ENCODE measurements around the gene CHST3.
"Not testable (repeated sequence)": the region's sequence is repeated elsewhere in the genome, so short reads cannot be mapped to it uniquely, and the experiment has no call there.

The CHST3 gene

GRCh38 chr10:71984809-71985388 is 20.7 kb downstream of the CHST3 start:
- peaks cover 36% of the 10 kb centered on the region for H3K4me1 ChIP-seq
- DNase-seq: peak; percentile 59
- H3K9me3 ChIP-seq: peaks cover 2% of the 10 kb centered on the region; the same call in 1 of the 2 replicates
- no peak overlapping the region for H3K4me3 ChIP-seq (ENCODE audit: low read depth, low read length)
- no peaks in the 10 kb centered on the region for H3K36me3 ChIP-seq
- no peak for TF ChIP-seq CTCF (IDR thresholded peaks at IDR 0.05; ENCODE audit: low read depth, low read length)
- H3K27me3 ChIP-seq: no peaks in the 10 kb centered on the region

- Histone ChIP-seq H3K4me1 (peaks cover 29% of the 10 kb centered on the region), H3K27me3 (no peaks in the 10 kb centered on the region), H3K4me3 (ENCODE audit: low read depth, low read length) (no peak overlapping the region), H3K9me3 (peaks cover 2% of the 10 kb centered on the region; the same call in 1 of the 2 replicates), H3K36me3 (no peaks in the 10 kb centered on the region)
- no peak for DNase-seq
- no peak for TF ChIP-seq CTCF (IDR thresholded peaks at IDR 0.05; ENCODE audit: low read depth, low read length)
Observed at GRCh38 chr10:71985542-71986250, 21.5 kb downstream of the CHST3 start.

- not testable (repeated sequence) for DNase-seq; H3K9me3 ChIP-seq; H3K27me3 ChIP-seq; H3K4me3 ChIP-seq (ENCODE audit: low read depth, low read length); H3K36me3 ChIP-seq
- peaks cover 20% of the 10 kb centered on the region for H3K4me1 ChIP-seq
Observed at GRCh38 chr10:71988895-71989294, 24.7 kb downstream of the CHST3 start.

- Histone ChIP-seq H3K36me3 (no peaks in the 10 kb centered on the region), H3K27me3 (no peaks in the 10 kb centered on the region), H3K4me1 (peaks cover 12% of the 10 kb centered on the region), H3K9me3 (peaks cover 2% of the 10 kb centered on the region; the same call in 1 of the 2 replicates), H3K4me3 (ENCODE audit: low read depth, low read length) (no peak overlapping the region)
- DNase-seq: no peak
- no peak for TF ChIP-seq CTCF (IDR thresholded peaks at IDR 0.05; ENCODE audit: low read depth, low read length)
Observed at GRCh38 chr10:71989661-71990454, 25.7 kb downstream of the CHST3 start.

- Histone ChIP-seq H3K4me1 (peaks cover 4% of the 10 kb centered on the region; the same call in 1 of the 2 replicates), H3K4me3 (ENCODE audit: low read depth, low read length) (no peak overlapping the region), H3K9me3 (peaks cover 2% of the 10 kb centered on the region; the same call in 1 of the 2 replicates), H3K27me3 (no peaks in the 10 kb centered on the region), H3K36me3 (no peaks in the 10 kb centered on the region)
- DNase-seq: no peak
- TF ChIP-seq CTCF (IDR thresholded peaks at IDR 0.05; ENCODE audit: low read depth, low read length): no peak
Observed at GRCh38 chr10:71990706-71991269, 26.6 kb downstream of the CHST3 start.

GRCh38 chr10:71995449-71995848 is 31.3 kb downstream of the CHST3 start:
- no peak overlapping the region for H3K4me3 ChIP-seq (ENCODE audit: low read depth, low read length)
- no peaks in the 10 kb centered on the region; the same call in 1 of the 2 replicates for H3K36me3 ChIP-seq
- no peak for TF ChIP-seq CTCF (IDR thresholded peaks at IDR 0.05; ENCODE audit: low read depth, low read length)
- no peaks in the 10 kb centered on the region for H3K27me3 ChIP-seq
- no peaks in the 10 kb centered on the region for H3K9me3 ChIP-seq
- DNase-seq: no peak
- peaks cover 23% of the 10 kb centered on the region for H3K4me1 ChIP-seq
